ENCODE measurements around the gene ZFYVE16.
"Not testable (repeated sequence)": the region's sequence is repeated elsewhere in the genome, so short reads cannot be mapped to it uniquely, and the experiment has no call there.

ZFYVE16 gene

DNA sequence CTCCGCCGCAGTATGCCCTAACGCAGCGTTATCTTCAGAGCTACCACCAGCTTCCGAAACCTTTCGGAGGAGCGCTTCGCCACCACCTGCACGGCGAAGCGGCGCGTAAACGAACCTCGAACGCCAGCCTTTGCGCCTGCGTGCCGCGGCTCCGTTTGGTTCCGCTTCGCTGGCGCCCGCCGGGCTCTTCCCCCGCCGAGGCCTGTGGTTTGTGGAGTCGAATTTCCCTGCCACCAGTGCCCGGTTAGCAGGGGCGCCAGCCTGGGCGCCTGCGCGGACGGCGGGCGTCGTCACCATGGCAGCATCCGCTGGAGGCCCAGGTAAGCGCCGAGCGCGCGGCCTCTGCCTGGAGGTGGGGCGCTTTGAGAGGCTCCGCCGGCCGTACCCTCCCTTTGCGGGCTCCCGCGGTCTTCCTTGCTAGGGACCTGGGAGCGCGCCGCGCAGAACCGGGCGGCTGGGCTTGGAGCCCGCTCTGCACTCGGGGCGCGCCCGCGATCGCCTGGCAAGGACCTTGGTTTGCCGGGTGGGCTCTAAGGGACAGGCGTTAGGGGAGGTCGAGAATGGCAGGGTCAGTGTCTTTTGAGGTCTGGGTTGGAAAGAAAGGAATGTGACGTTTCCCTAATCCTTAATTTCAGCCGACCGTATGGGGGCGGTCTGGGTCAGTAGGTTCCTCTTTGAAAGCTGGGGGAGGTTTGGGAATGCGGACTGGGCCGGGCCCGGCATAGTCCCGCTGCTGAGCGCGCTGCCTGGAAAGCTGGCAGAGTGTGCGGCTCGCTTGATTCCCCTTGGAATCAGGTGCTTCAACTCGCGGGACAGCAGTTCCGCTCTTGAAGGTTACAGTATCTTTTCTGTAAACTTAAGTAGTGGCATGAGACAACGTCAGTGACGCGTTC lies 80.2 kb downstream of the ZFYVE16 start, which contains the start of gene FAM151B:
Gene FAM151B, plus strand, starts transcription at position 272 of the 893 bp plus-strand sequence. Its CDS starts 24 bp downstream, at position 296.
- DNase-seq (ENCODE audit: low read depth): peak; percentile 72

DNA sequence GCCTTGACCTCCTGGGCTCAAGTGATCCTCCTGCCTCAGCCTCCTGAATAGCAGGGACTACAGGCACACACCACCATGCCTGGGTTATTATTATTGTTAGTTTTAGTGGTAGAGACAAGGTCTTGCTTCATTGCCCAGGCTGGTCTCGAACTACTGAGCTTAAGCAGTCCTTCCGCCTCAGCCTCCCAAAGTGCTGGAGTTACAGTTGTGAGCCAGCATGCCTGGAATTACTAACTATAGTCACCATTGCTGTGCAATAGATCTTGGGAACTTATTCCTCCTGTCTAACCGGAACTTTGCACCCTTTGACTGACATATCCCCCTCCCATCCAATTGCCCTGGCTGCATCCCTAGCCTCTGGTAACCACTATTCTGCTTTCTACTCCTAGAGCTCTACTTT lies 83.4 kb downstream of the ZFYVE16 start:
- DNase-seq (ENCODE audit: low read depth): no peak

DNA sequence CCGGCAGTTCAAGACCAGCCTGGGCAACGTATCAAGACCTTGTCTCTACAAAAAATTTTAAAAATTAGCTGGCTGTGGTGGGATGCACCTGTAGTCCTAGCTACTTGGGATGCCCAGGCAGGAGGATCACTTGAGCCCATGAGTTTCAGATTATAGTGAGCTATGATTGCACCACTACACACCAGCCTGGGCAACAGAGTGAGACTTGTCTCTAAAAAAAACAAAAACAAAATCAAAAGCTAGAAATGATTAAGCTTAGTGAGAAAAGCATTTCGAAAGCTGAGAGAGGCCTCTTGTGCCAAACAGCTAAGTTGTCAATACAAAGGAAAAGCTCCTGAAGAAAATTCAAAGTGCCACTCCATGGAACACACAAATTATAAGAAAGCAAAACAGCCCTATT lies 84.9 kb downstream of the ZFYVE16 start:
- no peak for DNase-seq (ENCODE audit: low read depth)

DNA sequence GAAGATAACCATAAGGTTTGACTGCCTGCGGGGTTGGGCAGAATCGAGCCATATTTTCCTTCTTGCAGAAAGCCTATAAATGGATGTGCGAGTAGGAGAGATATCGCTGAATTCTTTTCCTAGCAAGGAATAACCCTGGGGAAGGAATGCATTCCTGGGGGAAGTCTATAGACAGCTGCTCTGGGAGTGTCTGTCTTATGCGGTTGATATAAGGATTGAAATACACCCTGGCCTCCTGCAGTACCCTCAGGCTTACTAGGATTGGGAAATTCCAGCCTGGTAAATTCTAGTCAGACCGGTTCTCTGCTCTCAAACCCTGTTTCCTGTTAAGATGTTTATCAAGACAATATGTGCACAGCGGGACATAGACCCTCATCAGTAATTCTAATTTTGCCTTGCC lies 85.6 kb downstream of the ZFYVE16 start:
- DNase-seq (ENCODE audit: low read depth): not testable (repeated sequence)

DNA sequence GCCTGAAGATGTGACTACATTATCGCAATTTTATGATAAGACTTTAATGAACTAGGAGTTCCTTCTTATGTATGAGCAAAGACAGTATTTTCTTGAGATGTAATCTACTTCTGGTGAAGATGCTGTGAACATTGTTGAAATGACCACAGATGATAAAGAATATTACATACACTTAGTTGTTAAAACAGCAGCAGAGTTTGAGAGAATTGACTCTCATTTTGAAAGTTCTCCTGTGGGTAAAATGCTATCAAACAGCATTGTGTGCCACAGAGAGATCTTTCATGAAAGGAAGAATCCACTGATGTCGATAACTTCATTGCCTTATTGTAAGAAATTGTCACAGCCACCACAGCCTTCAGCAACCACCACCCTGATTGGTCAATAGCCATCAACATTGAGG lies 88.0 kb downstream of the ZFYVE16 start:
- no peak for DNase-seq (ENCODE audit: low read depth)

- DNase-seq (ENCODE audit: low read depth): no peak
These were observed 94.9 kb downstream of the ZFYVE16 start for GRCh38 chr5:80502800-80503199.

DNA sequence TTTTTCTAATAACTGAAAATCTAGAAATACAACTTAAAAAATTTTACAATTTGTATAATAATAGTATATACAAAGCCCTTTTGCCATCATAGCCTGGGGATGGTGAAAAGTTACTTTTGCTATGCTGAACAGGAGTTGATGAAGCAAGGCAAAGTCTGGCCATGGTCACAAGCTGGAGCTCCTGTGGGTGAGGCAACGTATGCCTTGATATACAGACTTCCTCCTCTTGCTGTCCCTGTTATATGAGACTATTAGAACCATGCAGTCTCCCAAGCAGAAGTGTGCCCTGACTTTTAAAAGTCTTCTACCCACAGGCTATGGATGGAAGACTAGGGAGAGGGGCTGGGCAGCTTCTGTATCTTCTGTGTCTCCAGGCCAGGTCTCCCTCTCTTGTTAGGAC lies 95.8 kb downstream of the ZFYVE16 start:
- DNase-seq (ENCODE audit: low read depth): no peak

DNA sequence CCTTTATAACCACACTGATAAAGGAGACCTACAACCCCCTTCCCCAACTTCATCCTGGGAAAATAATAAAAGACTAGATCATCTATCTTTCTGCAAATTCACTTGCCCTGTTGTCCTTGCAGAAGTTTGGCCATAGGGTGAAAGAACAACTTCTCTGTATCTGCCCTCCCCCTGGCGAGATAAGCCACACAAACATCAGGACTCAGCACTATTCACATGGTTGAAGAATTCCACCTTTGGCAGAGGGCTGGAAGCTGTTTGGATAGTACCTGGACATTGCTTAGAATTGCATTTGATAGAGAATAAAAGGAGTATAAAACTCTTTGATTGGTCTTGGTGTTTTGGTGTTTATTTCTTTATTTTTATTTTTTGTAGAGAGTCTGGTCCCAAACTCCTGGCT lies 97.0 kb downstream of the ZFYVE16 start:
- no peak for DNase-seq (ENCODE audit: low read depth)

GRCh38 chr5:80507663-80508062 lies 99.8 kb downstream of the ZFYVE16 start:
- no peak for DNase-seq (ENCODE audit: low read depth)

DNA sequence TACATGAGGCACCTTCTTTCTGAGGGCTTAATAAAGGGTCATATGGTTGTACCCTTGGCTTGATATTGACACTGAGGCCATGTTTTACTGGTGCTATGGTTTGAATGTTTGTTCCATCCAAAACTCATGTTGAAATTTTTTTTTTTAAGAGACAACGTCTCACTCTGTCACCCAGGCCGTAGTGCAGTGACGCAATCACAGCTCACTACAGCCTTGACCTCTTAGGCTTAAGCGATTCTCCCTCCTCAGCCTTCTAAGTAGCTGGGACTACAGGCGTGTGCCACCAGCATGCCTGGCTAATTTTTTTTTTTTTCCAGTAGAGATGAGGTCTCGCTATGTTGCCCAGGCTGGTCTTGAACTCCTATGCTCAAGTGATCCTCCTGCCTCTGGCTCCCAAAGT lies 101.0 kb downstream of the ZFYVE16 start:
- DNase-seq (ENCODE audit: low read depth): no peak

- DNase-seq (ENCODE audit: low read depth): no peak
These were observed 101.5 kb downstream of the ZFYVE16 start for GRCh38 chr5:80509362-80509761.

DNA sequence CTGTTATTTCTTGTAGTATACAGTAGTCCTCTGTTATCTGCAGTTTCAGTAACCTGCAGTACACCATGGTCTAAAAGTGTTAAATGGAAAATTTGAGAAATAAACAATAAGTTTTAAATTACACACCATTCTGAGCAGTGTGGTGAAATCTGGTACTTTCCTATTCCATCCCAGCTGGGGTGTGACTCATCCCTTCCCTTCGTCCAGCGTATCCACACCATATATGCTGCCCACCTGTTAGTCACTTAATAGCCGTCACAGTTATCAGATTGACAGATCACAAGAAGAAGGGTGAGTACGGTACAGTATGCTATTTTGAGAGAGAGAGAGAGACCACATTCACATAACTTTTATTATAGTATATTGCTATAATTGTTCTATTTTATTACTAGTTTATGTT lies 109.0 kb downstream of the ZFYVE16 start:
- peak; percentile 17 for DNase-seq (ENCODE audit: low read depth)
